DOHH2 (cell line): ENCODE measurements around the gene AUTS2.

Source experiments
- H3F3A ChIP-seq: fragments of 200-600 bp; sonication (generic), shearing (Covaris generic); 2 replicates; pipeline ENCODE4 v1.6.0; 2016; ENCODE audit warnings: antibody characterized with exemption, mild to moderate bottlenecking; ENCODE audit not compliant: control insufficient read depth, insufficient read depth
- H3K27ac ChIP-seq: fragments of 200-600 bp; sonication (generic); 2 replicates; pipeline ENCODE4 v1.5.1; 2014; ENCODE audit warnings: low read depth, mild to moderate bottlenecking, low read length, moderate library complexity
- H3K27me3 ChIP-seq: fragments of 200-600 bp; sonication (generic); 2 replicates; pipeline ENCODE4 v1.6.1; 2014; ENCODE audit warnings: mild to moderate bottlenecking, low read length, mixed read lengths; ENCODE audit not compliant: control insufficient read depth
- H3K36me3 ChIP-seq: fragments of 200-600 bp; sonication (generic); 2 replicates; pipeline ENCODE4 v1.6.1; 2014; ENCODE audit warnings: mild to moderate bottlenecking, low read length, moderate library complexity, mixed read lengths; ENCODE audit not compliant: control insufficient read depth
- H3K4me1 ChIP-seq: fragments of 200-600 bp; sonication (generic); 2 replicates; pipeline ENCODE4 v1.6.1; 2014; ENCODE audit warnings: mild to moderate bottlenecking, low read length, mixed read lengths; ENCODE audit not compliant: control insufficient read depth
- H3K4me2 ChIP-seq: fragments of 200-600 bp; sonication (generic); 2 replicates; pipeline ENCODE4 v1.6.0; 2014; ENCODE audit warnings: mild to moderate bottlenecking, low read length, moderate library complexity
- H3K4me3 ChIP-seq: fragments of 200-600 bp; sonication (generic); 2 replicates; pipeline ENCODE4 v1.5.1; 2014; ENCODE audit warnings: mild to moderate bottlenecking, low read length, mixed read lengths
- H3K79me2 ChIP-seq: fragments of 200-600 bp; sonication (generic); 2 replicates; pipeline ENCODE4 v1.6.1; 2014; ENCODE audit warnings: mild to moderate bottlenecking, low read length, mixed read lengths; ENCODE audit not compliant: control insufficient read depth
- H3K9me2 ChIP-seq: fragments of 200-600 bp; sonication (generic); replicated peaks from 2 replicates; pipeline ENCODE4 v1.6.1; 2014; ENCODE audit warnings: mild to moderate bottlenecking, low read length, mixed read lengths; ENCODE audit not compliant: control insufficient read depth
- H3K9me3 ChIP-seq: fragments of 200-600 bp; sonication (generic); 2 replicates; pipeline ENCODE4 v1.6.1; 2014; ENCODE audit warnings: antibody characterized with exemption, low read length, mixed read lengths; ENCODE audit not compliant: control insufficient read depth, insufficient read depth
- H4K20me1 ChIP-seq: fragments of 200-600 bp; sonication (generic); 2 replicates; pipeline ENCODE4 v1.6.0; 2014; ENCODE audit warnings: low read depth, mild to moderate bottlenecking, antibody characterized with exemption, low read length, moderate library complexity; ENCODE audit not compliant: control insufficient read depth, insufficient read depth
- EZH2phosphoT487 ChIP-seq: fragments of 200-600 bp; sonication (generic); IDR thresholded peaks from 2 replicates; pipeline ENCODE4 v1.6.1; 2017; ENCODE audit warnings: borderline replicate concordance, mild to moderate bottlenecking, antibody characterized with exemption, low read length, moderate library complexity, mixed read lengths
- TF ChIP-seq, protein P1 (sequence below): fragments of 200-600 bp; sonication (generic); IDR thresholded peaks from one replicate; pipeline ENCODE4 v1.5.1; 2014; ENCODE audit warnings: antibody characterized with exemption, mild to moderate bottlenecking, low read depth, low read length; ENCODE audit not compliant: poor library complexity, severe bottlenecking

Gene AUTS2

DNA sequence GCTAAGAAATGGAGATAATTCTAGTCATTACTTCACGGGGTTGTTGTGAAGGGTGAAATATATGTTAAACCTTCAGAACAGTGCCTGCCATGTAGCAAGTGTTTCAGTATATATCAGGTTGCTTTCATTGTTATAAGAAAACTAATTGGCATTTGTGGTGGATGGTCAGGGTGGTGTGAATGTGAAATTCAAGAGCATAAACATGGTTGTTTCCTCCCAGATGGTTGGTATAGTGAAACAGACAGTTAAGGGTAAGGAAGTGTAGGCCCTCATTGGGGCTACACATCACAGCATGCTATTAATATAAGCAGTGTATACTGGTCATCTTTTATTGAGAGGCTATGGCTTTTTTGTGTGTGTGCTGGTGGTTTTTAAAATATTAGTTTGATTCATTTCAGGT, 171.6 kb downstream of the AUTS2 start:
- TF ChIP-seq, protein P1, sequence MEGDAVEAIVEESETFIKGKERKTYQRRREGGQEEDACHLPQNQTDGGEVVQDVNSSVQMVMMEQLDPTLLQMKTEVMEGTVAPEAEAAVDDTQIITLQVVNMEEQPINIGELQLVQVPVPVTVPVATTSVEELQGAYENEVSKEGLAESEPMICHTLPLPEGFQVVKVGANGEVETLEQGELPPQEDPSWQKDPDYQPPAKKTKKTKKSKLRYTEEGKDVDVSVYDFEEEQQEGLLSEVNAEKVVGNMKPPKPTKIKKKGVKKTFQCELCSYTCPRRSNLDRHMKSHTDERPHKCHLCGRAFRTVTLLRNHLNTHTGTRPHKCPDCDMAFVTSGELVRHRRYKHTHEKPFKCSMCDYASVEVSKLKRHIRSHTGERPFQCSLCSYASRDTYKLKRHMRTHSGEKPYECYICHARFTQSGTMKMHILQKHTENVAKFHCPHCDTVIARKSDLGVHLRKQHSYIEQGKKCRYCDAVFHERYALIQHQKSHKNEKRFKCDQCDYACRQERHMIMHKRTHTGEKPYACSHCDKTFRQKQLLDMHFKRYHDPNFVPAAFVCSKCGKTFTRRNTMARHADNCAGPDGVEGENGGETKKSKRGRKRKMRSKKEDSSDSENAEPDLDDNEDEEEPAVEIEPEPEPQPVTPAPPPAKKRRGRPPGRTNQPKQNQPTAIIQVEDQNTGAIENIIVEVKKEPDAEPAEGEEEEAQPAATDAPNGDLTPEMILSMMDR = no peak
- TF ChIP-seq EZH2phosphoT487 = no peak
- no peaks in the 10 kb centered on the region for H3K27me3 ChIP-seq
- H3K79me2 ChIP-seq = peaks cover 82% of the 10 kb centered on the region
- no peaks in the 10 kb centered on the region for H3K36me3 ChIP-seq
- H3K9me2 ChIP-seq = no peaks in the 10 kb centered on the region
- no peaks in the 10 kb centered on the region for H3F3A ChIP-seq
- H3K4me1 ChIP-seq = peaks cover 18% of the 10 kb centered on the region
- no peak overlapping the region for H3K27ac ChIP-seq
- H3K4me3 ChIP-seq = no peak overlapping the region
- no peaks in the 10 kb centered on the region for H3K9me3 ChIP-seq
- no peak overlapping the region for H3K4me2 ChIP-seq
- H4K20me1 ChIP-seq = 0 out of 2 replicates have a peak, but pooled peaks cover 2% of the 10 kb centered on the region

GRCh38 chr7:69770613-69771012, 172.3 kb downstream of the AUTS2 start:
- no peak overlapping the region for H3K4me3 ChIP-seq
- no peak overlapping the region for H3K4me2 ChIP-seq
- no peaks in the 10 kb centered on the region for H3K27me3 ChIP-seq
- no peaks in the 10 kb centered on the region for H3F3A ChIP-seq
- no peak for TF ChIP-seq EZH2phosphoT487
- TF ChIP-seq, protein P1 = no peak
- H3K36me3 ChIP-seq = no peaks in the 10 kb centered on the region
- H3K27ac ChIP-seq = no peak overlapping the region
- no peaks in the 10 kb centered on the region for H3K9me3 ChIP-seq
- H3K4me1 ChIP-seq = peaks cover 18% of the 10 kb centered on the region
- H3K79me2 ChIP-seq = peaks cover 84% of the 10 kb centered on the region
- H3K9me2 ChIP-seq = no peaks in the 10 kb centered on the region
- 0 out of 2 replicates have a peak, but pooled peaks cover 2% of the 10 kb centered on the region for H4K20me1 ChIP-seq

- Histone ChIP-seq H3K9me2 (no peaks in the 10 kb centered on the region), H3K4me1 (peaks cover 28% of the 10 kb centered on the region), H3F3A (no peaks in the 10 kb centered on the region), H3K36me3 (no peaks in the 10 kb centered on the region), H3K79me2 (peaks cover 87% of the 10 kb centered on the region), H3K27me3 (no peaks in the 10 kb centered on the region), H3K9me3 (no peaks in the 10 kb centered on the region), H3K27ac (no peak overlapping the region), H4K20me1 (peaks cover 9% of the 10 kb centered on the region; the same call in 1 of the 2 replicates), H3K4me2 (no peak overlapping the region), H3K4me3 (no peak overlapping the region)
- no peak for TF ChIP-seq EZH2phosphoT487
- TF ChIP-seq, protein P1 = no peak
Measured at GRCh38 chr7:69772718-69773436, 174.6 kb downstream of the AUTS2 start.
